Measurements from ENCODE around the gene ANP32E.
"Not testable (repeated sequence)": the region's sequence is repeated elsewhere in the genome, so short reads cannot be mapped to it uniquely, and the experiment has no call there.

ANP32E gene

DNA sequence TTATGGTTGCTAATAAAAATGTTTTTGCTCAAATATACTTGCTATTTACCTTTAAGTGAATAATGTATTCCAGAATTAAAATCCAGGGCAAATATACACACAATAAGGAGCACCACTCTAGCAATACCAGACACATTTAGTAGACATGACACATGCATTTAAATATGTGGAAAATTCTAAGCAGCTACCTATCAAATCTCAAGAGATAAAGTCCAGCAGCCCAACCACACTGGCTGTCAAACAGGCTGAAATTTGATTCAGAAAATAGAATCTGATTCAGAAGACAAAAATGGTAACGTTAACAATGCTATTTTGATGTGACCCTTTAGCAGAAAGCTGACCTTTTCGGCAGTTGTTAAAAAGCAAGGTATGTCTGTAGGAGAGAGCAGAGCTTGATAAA lies 43.9 kb downstream of the ANP32E start:
- no peak overlapping the region for H2BK120ac ChIP-seq (ENCODE audit: low read depth, low read length)
- no peaks in the 10 kb centered on the region for H3K27me3 ChIP-seq (ENCODE audit: control insufficient read depth in 3 of 3, insufficient read depth in 3 of 3, low read depth in 1 of 3, low read length in 3 of 3)
- H3K23ac ChIP-seq (ENCODE audit: low read depth, low read length, poor library complexity) = no peak overlapping the region
- H3K36me3 ChIP-seq (replicated peaks in 1 of 2; ENCODE audit: control insufficient read depth in 2 of 2, insufficient read depth in 2 of 2, low read length in 2 of 2) = no peaks in the 10 kb centered on the region
- H3K14ac ChIP-seq (ENCODE audit: low read length) = no peak overlapping the region
- WGBS, 2 donors (ENCODE audit: extremely low coverage in 2 of 2, insufficient read length in 2 of 2, insufficient replicate concordance in 1 of 2) = no CpG with 5 or more reads among the region's 2 CpGs
- H2AK5ac ChIP-seq (ENCODE audit: low read depth, low read length) = no peak overlapping the region
- no peak overlapping the region for H2BK5ac ChIP-seq (ENCODE audit: low read length)
- no peak overlapping the region for H3K18ac ChIP-seq (ENCODE audit: low read length)
- H4K91ac ChIP-seq (ENCODE audit: low read depth, low read length, poor library complexity) = no peak overlapping the region
- H3K79me1 ChIP-seq (ENCODE audit: low read depth, low read length) = no peaks in the 10 kb centered on the region
- no peak overlapping the region for H3K4me3 ChIP-seq (ENCODE audit: low read length in 2 of 2)
- no peak overlapping the region for H3K4me2 ChIP-seq (ENCODE audit: insufficient read depth, low read length, poor library complexity, severe bottlenecking)
- H3K27ac ChIP-seq (replicated peaks; ENCODE audit: low read length) = no peak overlapping the region
- H3K4ac ChIP-seq (ENCODE audit: low read length) = no peak overlapping the region
- H3K9me3 ChIP-seq (replicated peaks in 1 of 2; ENCODE audit: control insufficient read depth in 2 of 2, insufficient read depth in 1 of 2, low read depth in 1 of 2, low read length in 2 of 2) = no peaks in the 10 kb centered on the region
- no peak overlapping the region for H2AFZ ChIP-seq (ENCODE audit: low read length)
- no peak overlapping the region for H2BK12ac ChIP-seq (ENCODE audit: low read length)
- no peak overlapping the region for H3K9ac ChIP-seq (ENCODE audit: low read depth, low read length, poor library complexity)
- no peaks in the 10 kb centered on the region for H3K4me1 ChIP-seq (ENCODE audit: control insufficient read depth in 2 of 2, insufficient read depth in 1 of 2, low read depth in 1 of 2, low read length in 2 of 2)
- no peak overlapping the region for H2BK15ac ChIP-seq (ENCODE audit: low read length)
- no peak overlapping the region for H4K8ac ChIP-seq (ENCODE audit: low read depth, low read length)
- DNase-seq (ENCODE audit: low spot score) = no peak

DNA sequence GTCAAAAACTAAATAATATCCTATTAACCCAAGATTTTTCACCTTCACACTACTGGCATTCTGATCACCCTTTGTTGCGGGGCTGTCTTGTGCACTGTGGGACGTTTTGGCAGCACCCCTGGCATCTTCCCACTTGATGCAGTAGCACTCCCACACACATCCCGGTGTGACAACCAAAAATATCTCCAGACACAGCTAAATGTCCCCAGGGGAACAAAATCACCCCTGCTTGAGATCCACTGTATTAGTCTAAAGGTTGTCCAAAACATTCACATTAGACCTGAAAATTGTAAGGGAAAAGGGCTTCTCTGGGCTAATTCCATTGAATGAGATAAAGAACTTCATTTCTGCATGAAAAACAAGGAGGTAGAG lies 48.4 kb downstream of the ANP32E start:
- WGBS, 2 donors (ENCODE audit: extremely low coverage in 2 of 2, insufficient read length in 2 of 2, insufficient replicate concordance in 1 of 2) = no CpG with 5 or more reads among the region's 3 CpGs
- Histone ChIP-seq H3K27ac (replicated peaks; ENCODE audit: low read length) (no peak overlapping the region), H3K9me3 (replicated peaks in 1 of 2; ENCODE audit: control insufficient read depth in 2 of 2, insufficient read depth in 1 of 2, low read depth in 1 of 2, low read length in 2 of 2) (no peaks in the 10 kb centered on the region), H3K36me3 (replicated peaks in 1 of 2; ENCODE audit: control insufficient read depth in 2 of 2, insufficient read depth in 2 of 2, low read length in 2 of 2) (no peaks in the 10 kb centered on the region), H3K23ac (ENCODE audit: low read depth, low read length, poor library complexity) (no peak overlapping the region), H3K14ac (ENCODE audit: low read length) (no peak overlapping the region), H3K18ac (ENCODE audit: low read length) (no peak overlapping the region), H2BK120ac (ENCODE audit: low read depth, low read length) (no peak overlapping the region), H2BK12ac (ENCODE audit: low read length) (no peak overlapping the region), H3K79me1 (ENCODE audit: low read depth, low read length) (no peaks in the 10 kb centered on the region), H2BK15ac (ENCODE audit: low read length) (no peak overlapping the region), H2BK5ac (ENCODE audit: low read length) (no peak overlapping the region), H2AK5ac (ENCODE audit: low read depth, low read length) (no peak overlapping the region), H3K4me2 (ENCODE audit: insufficient read depth, low read length, poor library complexity, severe bottlenecking) (no peak overlapping the region), H2AFZ (ENCODE audit: low read length) (peak overlapping the region; percentile 78), H4K91ac (ENCODE audit: low read depth, low read length, poor library complexity) (no peak overlapping the region), H3K4me3 (ENCODE audit: low read length in 2 of 2) (no peak overlapping the region), H3K4ac (ENCODE audit: low read length) (no peak overlapping the region), H3K4me1 (ENCODE audit: control insufficient read depth in 2 of 2, insufficient read depth in 1 of 2, low read depth in 1 of 2, low read length in 2 of 2) (no peaks in the 10 kb centered on the region), H3K9ac (ENCODE audit: low read depth, low read length, poor library complexity) (no peak overlapping the region), H3K27me3 (ENCODE audit: control insufficient read depth in 3 of 3, insufficient read depth in 3 of 3, low read depth in 1 of 3, low read length in 3 of 3) (no peaks in the 10 kb centered on the region), H4K8ac (ENCODE audit: low read depth, low read length) (no peak overlapping the region)
- no peak for DNase-seq (ENCODE audit: low spot score)

DNA sequence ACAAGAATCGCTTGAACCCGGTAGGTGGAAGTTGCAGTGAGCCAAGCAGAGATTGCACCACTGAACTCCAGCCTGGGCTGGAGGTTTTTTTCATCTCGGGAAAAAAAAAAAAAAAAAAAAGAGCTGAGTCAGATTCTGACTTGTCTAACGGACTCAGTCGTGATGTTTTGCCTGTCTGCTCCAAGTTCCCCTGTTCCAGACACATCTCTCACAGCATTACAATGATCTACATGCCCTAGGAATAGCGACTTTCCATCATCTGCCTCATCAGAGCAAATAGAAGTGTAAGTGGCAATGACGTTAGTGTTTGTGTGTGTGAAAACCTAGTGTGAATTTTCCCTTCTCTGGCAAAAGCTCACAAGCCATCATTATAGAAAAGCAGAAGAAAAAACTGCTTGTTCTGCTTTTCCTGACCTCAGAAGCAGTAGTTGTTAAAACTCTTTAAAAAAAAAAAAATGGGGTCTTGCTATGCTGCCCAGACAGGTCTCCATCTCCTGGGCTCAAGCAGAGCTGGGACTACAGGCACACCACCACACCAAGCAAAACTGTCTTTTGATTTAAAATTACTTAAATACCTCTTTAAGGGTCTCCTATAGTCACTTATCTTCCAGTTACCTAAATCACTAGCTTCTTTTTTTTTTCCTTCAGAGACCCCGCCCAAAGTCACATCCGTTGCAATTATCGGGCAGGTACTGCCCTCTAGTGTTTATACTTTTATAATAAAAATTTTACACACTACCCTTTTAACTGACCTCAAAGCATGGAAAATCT lies 48.9 kb downstream of the ANP32E start:
- Histone ChIP-seq H2BK15ac (ENCODE audit: low read length) (no peak overlapping the region), H3K4ac (ENCODE audit: low read length) (no peak overlapping the region), H3K4me2 (ENCODE audit: insufficient read depth, low read length, poor library complexity, severe bottlenecking) (no peak overlapping the region), H4K91ac (ENCODE audit: low read depth, low read length, poor library complexity) (no peak overlapping the region), H2BK12ac (ENCODE audit: low read length) (no peak overlapping the region), H3K36me3 (replicated peaks in 1 of 2; ENCODE audit: control insufficient read depth in 2 of 2, insufficient read depth in 2 of 2, low read length in 2 of 2) (no peaks in the 10 kb centered on the region), H2AFZ (ENCODE audit: low read length) (peak overlapping the region; percentile 78), H3K9ac (ENCODE audit: low read depth, low read length, poor library complexity) (no peak overlapping the region), H3K79me1 (ENCODE audit: low read depth, low read length) (no peaks in the 10 kb centered on the region), H4K8ac (ENCODE audit: low read depth, low read length) (no peak overlapping the region), H3K27me3 (ENCODE audit: control insufficient read depth in 3 of 3, insufficient read depth in 3 of 3, low read depth in 1 of 3, low read length in 3 of 3) (no peaks in the 10 kb centered on the region), H3K23ac (ENCODE audit: low read depth, low read length, poor library complexity) (no peak overlapping the region), H3K4me3 (ENCODE audit: low read length in 2 of 2) (no peak overlapping the region), H3K9me3 (replicated peaks in 1 of 2; ENCODE audit: control insufficient read depth in 2 of 2, insufficient read depth in 1 of 2, low read depth in 1 of 2, low read length in 2 of 2) (no peaks in the 10 kb centered on the region), H3K18ac (ENCODE audit: low read length) (no peak overlapping the region), H3K4me1 (ENCODE audit: control insufficient read depth in 2 of 2, insufficient read depth in 1 of 2, low read depth in 1 of 2, low read length in 2 of 2) (peaks cover 0 to under 1% of the 10 kb centered on the region in 2 donors), H2BK5ac (ENCODE audit: low read length) (no peak overlapping the region), H2AK5ac (ENCODE audit: low read depth, low read length) (no peak overlapping the region), H3K27ac (replicated peaks; ENCODE audit: low read length) (no peak overlapping the region), H3K14ac (ENCODE audit: low read length) (no peak overlapping the region), H2BK120ac (ENCODE audit: low read depth, low read length) (no peak overlapping the region)
- no CpG with 5 or more reads among the region's 10 CpGs for WGBS, 2 donors (ENCODE audit: extremely low coverage in 2 of 2, insufficient read length in 2 of 2, insufficient replicate concordance in 1 of 2)
- DNase-seq (ENCODE audit: low spot score) = no peak

DNA sequence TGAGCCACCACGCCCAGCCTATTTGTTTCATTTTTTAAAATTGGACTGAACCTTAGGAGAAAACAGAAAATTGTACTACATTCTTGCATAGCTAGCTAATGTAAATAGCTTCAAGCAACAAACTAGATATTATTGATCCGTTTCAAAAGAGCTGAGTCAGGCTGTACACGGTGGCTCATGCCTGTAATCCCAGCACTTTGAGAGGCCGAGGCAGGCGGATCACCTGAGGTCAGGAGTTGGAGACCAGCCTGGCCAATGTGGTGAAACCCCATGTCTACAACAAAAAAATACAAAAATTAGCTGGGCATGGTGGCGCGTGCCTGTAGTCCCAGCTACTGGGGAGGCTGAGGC lies 49.5 kb downstream of the ANP32E start:
- not testable (repeated sequence) for H3K18ac ChIP-seq (ENCODE audit: low read length); DNase-seq (ENCODE audit: low spot score); H3K23ac ChIP-seq (ENCODE audit: low read depth, low read length, poor library complexity); H3K79me1 ChIP-seq (ENCODE audit: low read depth, low read length); H3K36me3 ChIP-seq (replicated peaks in 1 of 2; ENCODE audit: control insufficient read depth in 2 of 2, insufficient read depth in 2 of 2, low read length in 2 of 2); H3K27me3 ChIP-seq (ENCODE audit: control insufficient read depth in 3 of 3, insufficient read depth in 3 of 3, low read depth in 1 of 3, low read length in 3 of 3); H3K4me2 ChIP-seq (ENCODE audit: insufficient read depth, low read length, poor library complexity, severe bottlenecking); H2AFZ ChIP-seq (ENCODE audit: low read length); H2BK15ac ChIP-seq (ENCODE audit: low read length); H3K9ac ChIP-seq (ENCODE audit: low read depth, low read length, poor library complexity); H2AK5ac ChIP-seq (ENCODE audit: low read depth, low read length); H3K14ac ChIP-seq (ENCODE audit: low read length); H3K4ac ChIP-seq (ENCODE audit: low read length); H3K4me1 ChIP-seq (ENCODE audit: control insufficient read depth in 2 of 2, insufficient read depth in 1 of 2, low read depth in 1 of 2, low read length in 2 of 2); H3K9me3 ChIP-seq (replicated peaks in 1 of 2; ENCODE audit: control insufficient read depth in 2 of 2, insufficient read depth in 1 of 2, low read depth in 1 of 2, low read length in 2 of 2); H3K27ac ChIP-seq (replicated peaks; ENCODE audit: low read length); H2BK12ac ChIP-seq (ENCODE audit: low read length); H4K8ac ChIP-seq (ENCODE audit: low read depth, low read length); H3K4me3 ChIP-seq (ENCODE audit: low read length in 2 of 2); H4K91ac ChIP-seq (ENCODE audit: low read depth, low read length, poor library complexity); H2BK5ac ChIP-seq (ENCODE audit: low read length); H2BK120ac ChIP-seq (ENCODE audit: low read depth, low read length)
- no CpG with 5 or more reads among the region's 7 CpGs for WGBS, 2 donors (ENCODE audit: extremely low coverage in 2 of 2, insufficient read length in 2 of 2, insufficient replicate concordance in 1 of 2)

Data from neuronal stem cell (in vitro differentiated cells).